Suprapubic skin (tissue), 4 donors: ENCODE results near the gene CHST8. TPM values are rescaled to one million over a fixed set of nuclear protein-coding genes. Genes with fewer than 3 reads are reported as not detected.

Source experiments
- DNase-seq, 2 donors: peaks; one replicate each; pipeline ENCODE4 v3.0.0-alpha.2; 2019; ENCODE audit warnings: low spot score in 2 of 2
- H3K27ac ChIP-seq: fragments of 200-600 bp; sonication (generic); one replicate; pipeline ENCODE4 v1.5.1; 2019
- H3K27me3 ChIP-seq: fragments of 200-600 bp; sonication (generic); one replicate; pipeline ENCODE4 v1.5.1; 2019
- H3K36me3 ChIP-seq: fragments of 200-600 bp; sonication (generic); one replicate; pipeline ENCODE4 v1.5.1; 2019
- H3K4me1 ChIP-seq: fragments of 200-600 bp; sonication (generic); one replicate; pipeline ENCODE4 v1.5.1; 2019
- H3K4me3 ChIP-seq: fragments of 200-600 bp; sonication (generic); one replicate; pipeline ENCODE4 v1.5.1; 2019; ENCODE audit warnings: mild to moderate bottlenecking
- H3K9me3 ChIP-seq: fragments of 200-600 bp; sonication (generic); one replicate; pipeline ENCODE4 v1.5.1; 2019
- CTCF ChIP-seq, 2 donors: fragments of 200-600 bp in 1 of 2; fragments of 450-650 bp in 1 of 2; sonication (generic) in 1 of 2; IDR thresholded peaks; one replicate each; pipeline ENCODE4 v1.5.1; 2016 to 2019; ENCODE audit warnings: antibody characterized with exemption in 2 of 2, mild to moderate bottlenecking in 1 of 2, moderate library complexity in 1 of 2
- EP300 ChIP-seq: sonication (generic); formaldehyde crosslinking; IDR thresholded peaks from one replicate; pipeline ENCODE4 v1.6.1; 2017; ENCODE audit warnings: antibody characterized with exemption
- POLR2A ChIP-seq, 2 donors: fragments of 450-650 bp; IDR thresholded peaks; one replicate each; pipeline ENCODE4 v1.6.1; 2017; ENCODE audit warnings: antibody characterized with exemption in 2 of 2, mild to moderate bottlenecking in 2 of 2, moderate library complexity in 2 of 2
- POLR2AphosphoS5 ChIP-seq, 3 donors: sonication (generic); formaldehyde crosslinking; IDR thresholded peaks; one replicate each; pipeline ENCODE4 v1.6.1; 2017; ENCODE audit warnings: antibody characterized with exemption in 3 of 3
- WGBS: methylation state at CpG from one replicate; pipeline ENCODE4 v1.1.5; 2018; 5-methylcytosine and 5-hydroxymethylcytosine counted together
- total RNA-seq, 4 donors: library from RNA; depleted of rRNA; stranded (reverse); fragments of >200 nt; gene quantifications; one replicate each; pipeline ENCODE4 v1.1.0, GENCODE V29; 2016

Gene CHST8
- total RNA-seq, 4 donors from 2014 or later = 0.36 TPM; not detected in 3

GRCh38 chr19:33686687-33687480, 65.1 kb downstream of the CHST8 start:
- no peak overlapping the region for H3K4me3 ChIP-seq
- no peaks in the 10 kb centered on the region for H3K36me3 ChIP-seq
- peak; percentile 35 to 67 for DNase-seq
- no peaks in the 10 kb centered on the region for H3K4me1 ChIP-seq
- 85% methylated on average over 17 of the region's 24 CpGs for WGBS
- no peaks in the 10 kb centered on the region for H3K9me3 ChIP-seq
- H3K27me3 ChIP-seq = peaks cover 57% of the 10 kb centered on the region
- H3K27ac ChIP-seq = no peak overlapping the region
- TF ChIP-seq CTCF (IDR thresholded peaks at IDR 0.05) = no peak
- no peak for TF ChIP-seq EP300
- TF ChIP-seq POLR2A (IDR thresholded peaks at IDR 0.05) = no peak
- TF ChIP-seq POLR2AphosphoS5 (IDR thresholded peaks at IDR 0.05) = no peak

GRCh38 chr19:33687481-33688170, 65.9 kb downstream of the CHST8 start:
- H3K36me3 ChIP-seq = no peaks in the 10 kb centered on the region
- no peaks in the 10 kb centered on the region for H3K9me3 ChIP-seq
- WGBS = 65% methylated on average over 11 of the region's 17 CpGs
- DNase-seq = peak in 1 of 2 donors; percentile 59
- no peaks in the 10 kb centered on the region for H3K4me1 ChIP-seq
- TF ChIP-seq POLR2A (IDR thresholded peaks at IDR 0.05) (no peak), POLR2AphosphoS5 (IDR thresholded peaks at IDR 0.05) (no peak)
- no peak overlapping the region for H3K4me3 ChIP-seq
- H3K27ac ChIP-seq = no peak overlapping the region
- H3K27me3 ChIP-seq = peaks cover 57% of the 10 kb centered on the region

- Histone ChIP-seq H3K27me3 (peaks cover 49% of the 10 kb centered on the region), H3K4me1 (no peaks in the 10 kb centered on the region), H3K4me3 (no peak overlapping the region), H3K36me3 (no peaks in the 10 kb centered on the region), H3K27ac (no peak overlapping the region), H3K9me3 (no peaks in the 10 kb centered on the region)
- TF ChIP-seq CTCF (IDR thresholded peaks at IDR 0.05) (no peak), POLR2A (IDR thresholded peaks at IDR 0.05) (no peak), EP300 (no peak), POLR2AphosphoS5 (IDR thresholded peaks at IDR 0.05) (no peak)
- WGBS = 88% methylated on average over 5 of the region's 12 CpGs
- peak; percentile 40 to 76 for DNase-seq
These were observed 66.6 kb downstream of the CHST8 start for GRCh38 chr19:33688171-33688992.

GRCh38 chr19:33689138-33689746, 67.5 kb downstream of the CHST8 start:
- DNase-seq = peak; percentile 51 to 60
- no peaks in the 10 kb centered on the region for H3K4me1 ChIP-seq
- no peaks in the 10 kb centered on the region for H3K9me3 ChIP-seq
- H3K27me3 ChIP-seq = peaks cover 40% of the 10 kb centered on the region
- no peak overlapping the region for H3K4me3 ChIP-seq
- H3K36me3 ChIP-seq = no peaks in the 10 kb centered on the region
- 79% methylated on average over 7 of the region's 18 CpGs for WGBS
- TF ChIP-seq EP300 (no peak), CTCF (IDR thresholded peaks at IDR 0.05) (no peak), POLR2A (IDR thresholded peaks at IDR 0.05) (no peak)
- H3K27ac ChIP-seq = no peak overlapping the region

GRCh38 chr19:33689868-33690267, 68.1 kb downstream of the CHST8 start:
- Histone ChIP-seq H3K27ac (no peak overlapping the region), H3K27me3 (peaks cover 34% of the 10 kb centered on the region), H3K4me1 (no peaks in the 10 kb centered on the region), H3K4me3 (no peak overlapping the region), H3K36me3 (no peaks in the 10 kb centered on the region), H3K9me3 (no peaks in the 10 kb centered on the region)
- 100% methylated on average over 2 of the region's 5 CpGs for WGBS
- no peak for TF ChIP-seq CTCF (IDR thresholded peaks at IDR 0.05)
- peak; percentile 38 to 68 for DNase-seq
